Measurements from ENCODE around the gene MTSS2.

The MTSS2 gene

DNA sequence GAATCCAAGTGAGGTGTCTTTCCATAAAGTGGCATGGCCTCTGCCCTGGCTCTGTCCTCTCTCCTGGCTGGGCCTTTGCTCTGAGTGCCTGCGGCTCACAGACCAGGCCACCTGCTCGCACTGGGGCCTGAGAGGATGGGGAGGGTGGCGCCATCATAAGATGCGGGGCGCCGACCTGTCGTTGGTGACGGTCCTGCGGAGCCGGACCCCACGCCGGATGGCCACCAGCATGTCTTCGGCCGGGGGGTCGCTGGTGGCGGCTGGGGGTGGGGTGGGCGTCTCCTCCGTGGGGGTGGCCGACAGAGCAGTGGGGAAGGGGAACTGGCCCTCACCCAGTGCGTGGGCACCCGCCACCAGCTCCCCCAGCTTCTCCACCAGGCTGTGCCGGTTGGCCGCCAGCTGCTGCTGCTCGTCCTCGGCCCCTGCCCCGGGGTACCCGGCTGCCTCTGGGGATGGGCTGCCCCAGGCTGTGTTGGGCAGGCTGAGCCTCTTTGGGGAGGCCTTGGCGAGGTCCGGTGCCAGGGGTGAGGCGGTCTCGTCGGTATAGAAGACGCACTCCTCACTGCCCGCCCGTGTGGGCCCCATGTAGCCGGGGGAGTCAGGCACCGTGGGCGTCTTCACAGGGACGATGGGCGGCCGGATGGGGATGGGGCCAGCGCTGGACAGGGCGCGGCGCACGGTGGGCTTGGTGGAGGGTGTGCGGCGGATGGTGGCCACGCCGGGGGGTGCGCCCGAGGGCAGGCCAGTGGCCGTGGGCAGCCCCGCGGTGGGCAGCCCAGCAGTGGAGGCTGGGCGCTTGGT is 22.1 kb downstream of the MTSS2 start:
- peaks cover 24 to 66% of the 10 kb centered on the region in 2 donors for H3K36me3 ChIP-seq (replicated peaks in 1 of 2; ENCODE audit: control insufficient read depth in 2 of 2, insufficient read depth in 2 of 2, low read length in 2 of 2)
- no peak overlapping the region for H3K18ac ChIP-seq (ENCODE audit: low read length)
- no peaks in the 10 kb centered on the region for H3K27me3 ChIP-seq (ENCODE audit: control insufficient read depth in 3 of 3, insufficient read depth in 3 of 3, low read depth in 1 of 3, low read length in 3 of 3)
- peaks cover 4 to 8% of the 10 kb centered on the region in 2 donors for H3K9me3 ChIP-seq (replicated peaks in 1 of 2; ENCODE audit: control insufficient read depth in 2 of 2, insufficient read depth in 1 of 2, low read depth in 1 of 2, low read length in 2 of 2)
- no peak overlapping the region for H3K27ac ChIP-seq (replicated peaks; ENCODE audit: low read length)
- no peaks in the 10 kb centered on the region for H3K4me1 ChIP-seq (ENCODE audit: control insufficient read depth in 2 of 2, insufficient read depth in 1 of 2, low read depth in 1 of 2, low read length in 2 of 2)
- no peak overlapping the region for H4K8ac ChIP-seq (ENCODE audit: low read depth, low read length)
- H3K4me2 ChIP-seq (ENCODE audit: insufficient read depth, low read length, poor library complexity, severe bottlenecking) = peak overlapping the region; percentile 11
- no peak overlapping the region for H3K4me3 ChIP-seq (ENCODE audit: low read length in 2 of 2)
- H3K14ac ChIP-seq (ENCODE audit: low read length) = no peak overlapping the region
- no peak overlapping the region for H2BK15ac ChIP-seq (ENCODE audit: low read length)
- no peak overlapping the region for H4K91ac ChIP-seq (ENCODE audit: low read depth, low read length, poor library complexity)
- H2BK12ac ChIP-seq (ENCODE audit: low read length) = no peak overlapping the region
- no CpG with 5 or more reads among the region's 56 CpGs for WGBS, 2 donors (ENCODE audit: extremely low coverage in 2 of 2, insufficient read length in 2 of 2, insufficient replicate concordance in 1 of 2)
- peak overlapping the region; percentile 75 for H2BK5ac ChIP-seq (ENCODE audit: low read length)
- no peak overlapping the region for H2BK120ac ChIP-seq (ENCODE audit: low read depth, low read length)
- H3K4ac ChIP-seq (ENCODE audit: low read length) = no peak overlapping the region
- no peak overlapping the region for H3K9ac ChIP-seq (ENCODE audit: low read depth, low read length, poor library complexity)
- H2AFZ ChIP-seq (ENCODE audit: low read length) = no peak overlapping the region
- H3K79me1 ChIP-seq (ENCODE audit: low read depth, low read length) = peaks cover 7% of the 10 kb centered on the region
- H2AK5ac ChIP-seq (ENCODE audit: low read depth, low read length) = no peak overlapping the region
- H3K23ac ChIP-seq (ENCODE audit: low read depth, low read length, poor library complexity) = peak overlapping the region; percentile 80
- no peak for DNase-seq (ENCODE audit: low spot score)

DNA sequence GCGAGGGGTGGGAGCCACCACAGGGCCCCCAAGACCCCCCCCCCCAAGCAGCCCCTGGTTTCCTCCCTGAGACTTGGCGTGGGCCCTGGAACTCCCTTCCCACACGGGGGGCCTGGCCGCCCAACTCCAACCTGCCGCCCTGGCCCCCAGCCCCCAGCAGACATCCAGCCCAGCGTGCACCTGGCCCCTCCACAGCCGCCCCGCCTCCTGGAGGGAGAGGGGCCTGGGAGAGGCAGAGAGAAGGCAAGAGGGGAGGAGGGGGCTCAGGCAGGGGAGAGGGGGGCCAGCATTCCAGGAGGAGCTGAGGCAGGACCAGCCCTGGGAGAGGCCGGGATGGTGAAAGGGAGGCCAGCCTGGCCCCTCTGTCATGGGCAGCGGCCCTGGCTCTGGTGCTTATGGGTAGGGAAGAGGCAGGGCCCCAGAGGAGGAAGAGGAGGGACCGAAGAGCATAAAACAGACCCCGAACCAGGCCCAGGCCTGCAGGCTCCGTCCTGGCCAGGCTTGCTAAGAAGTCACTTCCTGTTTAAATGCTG is 22.8 kb downstream of the MTSS2 start:
- Histone ChIP-seq H3K23ac (ENCODE audit: low read depth, low read length, poor library complexity) (no peak overlapping the region), H3K4ac (ENCODE audit: low read length) (no peak overlapping the region), H2AK5ac (ENCODE audit: low read depth, low read length) (no peak overlapping the region), H3K27me3 (ENCODE audit: control insufficient read depth in 3 of 3, insufficient read depth in 3 of 3, low read depth in 1 of 3, low read length in 3 of 3) (no peaks in the 10 kb centered on the region), H3K36me3 (replicated peaks in 1 of 2; ENCODE audit: control insufficient read depth in 2 of 2, insufficient read depth in 2 of 2, low read length in 2 of 2) (peaks cover 20 to 59% of the 10 kb centered on the region in 2 donors), H2BK120ac (ENCODE audit: low read depth, low read length) (no peak overlapping the region), H3K27ac (replicated peaks; ENCODE audit: low read length) (no peak overlapping the region), H3K9me3 (replicated peaks in 1 of 2; ENCODE audit: control insufficient read depth in 2 of 2, insufficient read depth in 1 of 2, low read depth in 1 of 2, low read length in 2 of 2) (peaks cover 0 to 4% of the 10 kb centered on the region in 2 donors), H4K8ac (ENCODE audit: low read depth, low read length) (no peak overlapping the region), H3K4me1 (ENCODE audit: control insufficient read depth in 2 of 2, insufficient read depth in 1 of 2, low read depth in 1 of 2, low read length in 2 of 2) (no peaks in the 10 kb centered on the region), H3K9ac (ENCODE audit: low read depth, low read length, poor library complexity) (no peak overlapping the region), H4K91ac (ENCODE audit: low read depth, low read length, poor library complexity) (no peak overlapping the region), H3K4me3 (ENCODE audit: low read length in 2 of 2) (no peak overlapping the region), H3K14ac (ENCODE audit: low read length) (no peak overlapping the region), H3K79me1 (ENCODE audit: low read depth, low read length) (peaks cover 7% of the 10 kb centered on the region), H2BK15ac (ENCODE audit: low read length) (no peak overlapping the region), H2BK12ac (ENCODE audit: low read length) (no peak overlapping the region), H3K18ac (ENCODE audit: low read length) (no peak overlapping the region), H2BK5ac (ENCODE audit: low read length) (peak overlapping the region; percentile 75), H3K4me2 (ENCODE audit: insufficient read depth, low read length, poor library complexity, severe bottlenecking) (no peak overlapping the region), H2AFZ (ENCODE audit: low read length) (no peak overlapping the region)
- no peak for DNase-seq (ENCODE audit: low spot score)
- WGBS, 2 donors (ENCODE audit: extremely low coverage in 2 of 2, insufficient read length in 2 of 2, insufficient replicate concordance in 1 of 2) = no CpG with 5 or more reads among the region's 13 CpGs

DNA sequence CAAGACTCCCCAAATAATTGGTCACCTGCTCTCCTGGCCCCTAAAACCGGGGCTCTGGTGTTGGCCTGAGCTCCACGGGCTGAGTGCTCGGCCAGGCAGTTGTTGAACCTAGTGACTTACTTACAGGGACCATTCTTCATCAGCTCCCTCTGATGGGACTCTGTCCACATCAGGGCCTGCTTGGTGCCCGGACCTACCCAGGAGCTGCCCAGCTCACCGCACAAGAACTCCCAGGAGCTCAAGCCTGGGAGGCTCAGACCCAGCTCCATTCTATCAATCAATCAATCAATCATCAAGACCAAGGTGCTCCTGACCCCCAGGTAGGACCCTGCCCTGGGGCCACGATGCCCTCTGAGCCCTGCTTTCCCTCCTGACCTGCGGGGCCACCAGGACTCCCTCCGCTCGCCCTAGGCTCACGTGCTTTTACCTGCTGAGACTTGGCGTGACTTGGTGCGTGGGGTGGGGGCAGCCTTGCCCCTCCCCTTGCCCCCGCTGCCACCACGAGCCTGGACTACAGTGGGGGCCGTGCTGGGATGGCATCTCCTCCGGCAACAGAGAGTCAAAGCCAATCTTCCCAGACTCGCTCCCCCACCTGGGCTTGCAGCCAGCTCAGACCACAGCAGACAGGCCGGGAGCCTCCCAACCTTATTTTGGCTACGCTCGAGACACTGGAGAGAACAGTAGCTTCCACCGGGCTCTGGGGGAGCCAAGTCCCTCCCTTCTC is 23.8 kb downstream of the MTSS2 start:
- Histone ChIP-seq H3K27me3 (ENCODE audit: control insufficient read depth in 3 of 3, insufficient read depth in 3 of 3, low read depth in 1 of 3, low read length in 3 of 3) (no peaks in the 10 kb centered on the region), H3K79me1 (ENCODE audit: low read depth, low read length) (peaks cover 7% of the 10 kb centered on the region), H2AFZ (ENCODE audit: low read length) (no peak overlapping the region), H2BK120ac (ENCODE audit: low read depth, low read length) (no peak overlapping the region), H2BK12ac (ENCODE audit: low read length) (no peak overlapping the region), H3K4me2 (ENCODE audit: insufficient read depth, low read length, poor library complexity, severe bottlenecking) (no peak overlapping the region), H3K9me3 (replicated peaks in 1 of 2; ENCODE audit: control insufficient read depth in 2 of 2, insufficient read depth in 1 of 2, low read depth in 1 of 2, low read length in 2 of 2) (peaks cover 0 to 4% of the 10 kb centered on the region in 2 donors), H3K9ac (ENCODE audit: low read depth, low read length, poor library complexity) (peak overlapping the region; percentile 4), H4K91ac (ENCODE audit: low read depth, low read length, poor library complexity) (no peak overlapping the region), H2BK5ac (ENCODE audit: low read length) (no peak overlapping the region), H2BK15ac (ENCODE audit: low read length) (no peak overlapping the region), H3K4ac (ENCODE audit: low read length) (no peak overlapping the region), H3K18ac (ENCODE audit: low read length) (no peak overlapping the region), H2AK5ac (ENCODE audit: low read depth, low read length) (peak overlapping the region; percentile 56), H3K4me3 (ENCODE audit: low read length in 2 of 2) (peak overlapping the region in 1 of 2 donors; percentile 14), H3K36me3 (replicated peaks in 1 of 2; ENCODE audit: control insufficient read depth in 2 of 2, insufficient read depth in 2 of 2, low read length in 2 of 2) (peaks cover 20 to 49% of the 10 kb centered on the region in 2 donors), H3K14ac (ENCODE audit: low read length) (no peak overlapping the region), H3K27ac (replicated peaks; ENCODE audit: low read length) (no peak overlapping the region), H4K8ac (ENCODE audit: low read depth, low read length) (peak overlapping the region; percentile 82), H3K23ac (ENCODE audit: low read depth, low read length, poor library complexity) (peak overlapping the region; percentile 73), H3K4me1 (ENCODE audit: control insufficient read depth in 2 of 2, insufficient read depth in 1 of 2, low read depth in 1 of 2, low read length in 2 of 2) (no peaks in the 10 kb centered on the region)
- DNase-seq (ENCODE audit: low spot score) = no peak
- no CpG with 5 or more reads among the region's 21 CpGs for WGBS, 2 donors (ENCODE audit: extremely low coverage in 2 of 2, insufficient read length in 2 of 2, insufficient replicate concordance in 1 of 2)

DNA sequence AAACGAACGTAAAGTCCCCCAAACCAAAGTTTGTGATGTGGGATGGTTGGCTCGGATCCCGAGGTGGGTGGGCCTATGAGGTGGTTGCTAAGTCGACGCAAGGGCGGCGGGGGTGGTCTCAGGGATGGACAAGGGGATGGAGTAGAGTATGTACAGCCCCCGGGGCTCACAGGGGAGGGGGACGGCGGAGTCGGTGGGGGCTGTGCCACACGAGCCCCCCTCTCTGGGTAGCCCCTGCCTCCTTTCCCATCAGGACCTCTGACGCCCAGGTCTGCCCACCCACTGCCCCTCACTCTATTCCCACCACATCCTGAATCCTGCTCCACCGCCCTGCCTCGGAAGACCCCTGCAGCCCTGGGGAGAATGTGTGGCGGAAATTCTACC is 24.3 kb downstream of the MTSS2 start:
- no peak overlapping the region for H3K9ac ChIP-seq (ENCODE audit: low read depth, low read length, poor library complexity)
- no peak for DNase-seq (ENCODE audit: low spot score)
- peaks cover 7% of the 10 kb centered on the region for H3K79me1 ChIP-seq (ENCODE audit: low read depth, low read length)
- no peak overlapping the region for H3K14ac ChIP-seq (ENCODE audit: low read length)
- no peak overlapping the region for H3K27ac ChIP-seq (replicated peaks; ENCODE audit: low read length)
- H3K27me3 ChIP-seq (ENCODE audit: control insufficient read depth in 3 of 3, insufficient read depth in 3 of 3, low read depth in 1 of 3, low read length in 3 of 3) = no peaks in the 10 kb centered on the region
- no peak overlapping the region for H3K4ac ChIP-seq (ENCODE audit: low read length)
- H2AFZ ChIP-seq (ENCODE audit: low read length) = no peak overlapping the region
- H3K4me1 ChIP-seq (ENCODE audit: control insufficient read depth in 2 of 2, insufficient read depth in 1 of 2, low read depth in 1 of 2, low read length in 2 of 2) = no peaks in the 10 kb centered on the region
- no peak overlapping the region for H2AK5ac ChIP-seq (ENCODE audit: low read depth, low read length)
- H2BK5ac ChIP-seq (ENCODE audit: low read length) = no peak overlapping the region
- no peak overlapping the region for H3K18ac ChIP-seq (ENCODE audit: low read length)
- no peak overlapping the region for H4K8ac ChIP-seq (ENCODE audit: low read depth, low read length)
- H2BK12ac ChIP-seq (ENCODE audit: low read length) = no peak overlapping the region
- H3K23ac ChIP-seq (ENCODE audit: low read depth, low read length, poor library complexity) = no peak overlapping the region
- peaks cover 20 to 44% of the 10 kb centered on the region in 2 donors for H3K36me3 ChIP-seq (replicated peaks in 1 of 2; ENCODE audit: control insufficient read depth in 2 of 2, insufficient read depth in 2 of 2, low read length in 2 of 2)
- no peak overlapping the region for H3K4me2 ChIP-seq (ENCODE audit: insufficient read depth, low read length, poor library complexity, severe bottlenecking)
- H3K9me3 ChIP-seq (replicated peaks in 1 of 2; ENCODE audit: control insufficient read depth in 2 of 2, insufficient read depth in 1 of 2, low read depth in 1 of 2, low read length in 2 of 2) = no peaks in the 10 kb centered on the region
- H2BK15ac ChIP-seq (ENCODE audit: low read length) = no peak overlapping the region
- no peak overlapping the region for H3K4me3 ChIP-seq (ENCODE audit: low read length in 2 of 2)
- no peak overlapping the region for H4K91ac ChIP-seq (ENCODE audit: low read depth, low read length, poor library complexity)
- WGBS, 2 donors (ENCODE audit: extremely low coverage in 2 of 2, insufficient read length in 2 of 2, insufficient replicate concordance in 1 of 2) = no CpG with 5 or more reads among the region's 17 CpGs
- H2BK120ac ChIP-seq (ENCODE audit: low read depth, low read length) = no peak overlapping the region
